Measurements from ENCODE around the gene ZCWPW1.
"Not testable (repeated sequence)": the region's sequence is repeated elsewhere in the genome, so short reads cannot be mapped to it uniquely, and the experiment has no call there.

The ZCWPW1 gene

DNA sequence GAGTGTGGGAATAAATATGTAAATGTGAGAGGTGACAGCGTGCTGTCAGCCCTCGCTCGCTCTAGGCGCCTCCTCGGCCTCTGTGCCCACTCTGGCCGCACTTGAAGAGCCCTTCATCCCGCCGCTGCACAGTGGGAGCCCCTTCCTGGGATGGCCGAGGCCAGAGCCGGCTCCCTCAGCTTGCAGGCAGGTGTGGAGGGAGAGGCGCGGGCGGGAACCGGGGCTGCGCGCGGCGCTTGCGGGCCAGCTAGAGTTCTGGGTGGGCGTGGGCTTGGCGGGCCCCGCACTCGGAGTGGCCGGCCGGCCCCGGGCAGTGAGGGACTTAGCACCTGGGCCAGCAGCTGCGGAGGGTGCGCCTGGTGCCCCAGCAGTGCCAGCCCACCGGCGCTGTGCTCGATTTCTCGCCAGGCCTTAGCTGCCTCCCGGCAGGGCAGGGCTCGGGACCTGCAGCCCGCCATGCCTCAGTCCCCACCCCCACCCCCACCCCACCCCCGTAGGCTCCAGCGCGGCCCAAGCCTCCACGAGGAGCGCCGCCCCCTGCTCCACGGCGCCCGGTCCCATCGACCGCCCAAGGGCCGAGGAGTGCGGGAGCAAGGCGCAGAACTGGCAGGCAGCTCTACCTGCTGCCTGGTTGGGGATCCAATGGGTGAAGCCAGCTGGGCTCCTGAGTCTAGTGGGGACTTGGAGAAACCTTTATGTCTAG, 46.8 kb downstream of the ZCWPW1 start:
- not testable (repeated sequence) for H4K8ac ChIP-seq (ENCODE audit: low read depth, low read length); H3K79me1 ChIP-seq (ENCODE audit: low read length); H3K18ac ChIP-seq (ENCODE audit: low read length); H3K9me3 ChIP-seq (ENCODE audit: insufficient read depth, low read depth, low read length); H4K12ac ChIP-seq (ENCODE audit: low read depth, low read length); H3K79me2 ChIP-seq (ENCODE audit: control insufficient read depth, insufficient read depth, low read length, poor library complexity); H3K4me1 ChIP-seq (ENCODE audit: control insufficient read depth in 1 of 2, insufficient read depth in 2 of 2, low read length in 2 of 2); H3K9ac ChIP-seq (ENCODE audit: low read length); H3K27ac ChIP-seq (ENCODE audit: low read depth, low read length); H3K14ac ChIP-seq (ENCODE audit: low read length); H3K23ac ChIP-seq (ENCODE audit: low read length); H2BK12ac ChIP-seq (ENCODE audit: low read length); H2BK5ac ChIP-seq (ENCODE audit: low read depth, low read length, poor library complexity); H3K4ac ChIP-seq (ENCODE audit: low read depth, low read length); H2AK5ac ChIP-seq (ENCODE audit: low read length); H4K91ac ChIP-seq (ENCODE audit: low read depth, low read length); DNase-seq; H3K4me3 ChIP-seq (ENCODE audit: low read depth, low read length); H2BK120ac ChIP-seq (ENCODE audit: insufficient read depth, low read length, poor library complexity); H3K36me3 ChIP-seq (ENCODE audit: control insufficient read depth in 1 of 2, insufficient read depth in 2 of 2, low read length in 2 of 2); H3K27me3 ChIP-seq (ENCODE audit: insufficient read depth, low read length); H2AFZ ChIP-seq (ENCODE audit: insufficient read depth, low read length, poor library complexity); H3K4me2 ChIP-seq (ENCODE audit: low read length)
- WGBS (ENCODE audit: extremely low coverage, insufficient coverage, insufficient read length) = no CpG with 5 or more reads among the region's 49 CpGs

DNA sequence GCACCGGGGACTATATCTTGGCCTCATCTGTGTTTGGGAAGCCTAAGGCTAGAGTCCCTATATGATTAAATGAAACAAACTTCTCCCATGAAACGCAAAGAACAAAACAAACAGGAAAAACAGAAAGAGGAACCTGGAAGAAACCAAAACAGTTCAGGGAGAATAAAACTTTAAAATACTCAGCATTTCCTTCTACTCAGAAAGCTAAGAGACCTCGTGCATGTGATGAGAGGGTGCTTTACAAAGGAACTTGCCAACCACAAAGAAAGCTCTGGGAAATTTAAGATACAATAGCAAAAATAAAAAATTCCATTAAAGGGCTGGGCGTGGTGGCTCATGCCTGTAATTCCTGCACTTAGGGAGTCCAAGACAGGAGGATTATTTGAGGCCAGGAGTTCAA, 48.3 kb downstream of the ZCWPW1 start:
- no peak overlapping the region for H2AFZ ChIP-seq (ENCODE audit: insufficient read depth, low read length, poor library complexity)
- H3K14ac ChIP-seq (ENCODE audit: low read length) = no peak overlapping the region
- H3K18ac ChIP-seq (ENCODE audit: low read length) = no peak overlapping the region
- no peak overlapping the region for H3K4me2 ChIP-seq (ENCODE audit: low read length)
- H3K9me3 ChIP-seq (ENCODE audit: insufficient read depth, low read depth, low read length) = no peaks in the 10 kb centered on the region
- H3K79me2 ChIP-seq (ENCODE audit: control insufficient read depth, insufficient read depth, low read length, poor library complexity) = no peaks in the 10 kb centered on the region
- no peak overlapping the region for H3K23ac ChIP-seq (ENCODE audit: low read length)
- no peak overlapping the region for H3K4me3 ChIP-seq (ENCODE audit: low read depth, low read length)
- no peak overlapping the region for H3K27ac ChIP-seq (ENCODE audit: low read depth, low read length)
- H3K9ac ChIP-seq (ENCODE audit: low read length) = no peak overlapping the region
- no peaks in the 10 kb centered on the region for H3K36me3 ChIP-seq (ENCODE audit: control insufficient read depth in 1 of 2, insufficient read depth in 2 of 2, low read length in 2 of 2)
- no peaks in the 10 kb centered on the region for H3K79me1 ChIP-seq (ENCODE audit: low read length)
- no peak overlapping the region for H4K91ac ChIP-seq (ENCODE audit: low read depth, low read length)
- H2BK5ac ChIP-seq (ENCODE audit: low read depth, low read length, poor library complexity) = no peak overlapping the region
- WGBS (ENCODE audit: extremely low coverage, insufficient coverage, insufficient read length) = no CpG with 5 or more reads among the region's 4 CpGs
- H2AK5ac ChIP-seq (ENCODE audit: low read length) = no peak overlapping the region
- H3K27me3 ChIP-seq (ENCODE audit: insufficient read depth, low read length) = no peaks in the 10 kb centered on the region
- H4K8ac ChIP-seq (ENCODE audit: low read depth, low read length) = no peak overlapping the region
- no peaks in the 10 kb centered on the region for H3K4me1 ChIP-seq (ENCODE audit: control insufficient read depth in 1 of 2, insufficient read depth in 2 of 2, low read length in 2 of 2)
- no peak overlapping the region for H2BK12ac ChIP-seq (ENCODE audit: low read length)
- no peak overlapping the region for H2BK120ac ChIP-seq (ENCODE audit: insufficient read depth, low read length, poor library complexity)
- H3K4ac ChIP-seq (ENCODE audit: low read depth, low read length) = no peak overlapping the region
- DNase-seq = peak in 1 of 2 donors; percentile 18
- H4K12ac ChIP-seq (ENCODE audit: low read depth, low read length) = no peak overlapping the region

DNA sequence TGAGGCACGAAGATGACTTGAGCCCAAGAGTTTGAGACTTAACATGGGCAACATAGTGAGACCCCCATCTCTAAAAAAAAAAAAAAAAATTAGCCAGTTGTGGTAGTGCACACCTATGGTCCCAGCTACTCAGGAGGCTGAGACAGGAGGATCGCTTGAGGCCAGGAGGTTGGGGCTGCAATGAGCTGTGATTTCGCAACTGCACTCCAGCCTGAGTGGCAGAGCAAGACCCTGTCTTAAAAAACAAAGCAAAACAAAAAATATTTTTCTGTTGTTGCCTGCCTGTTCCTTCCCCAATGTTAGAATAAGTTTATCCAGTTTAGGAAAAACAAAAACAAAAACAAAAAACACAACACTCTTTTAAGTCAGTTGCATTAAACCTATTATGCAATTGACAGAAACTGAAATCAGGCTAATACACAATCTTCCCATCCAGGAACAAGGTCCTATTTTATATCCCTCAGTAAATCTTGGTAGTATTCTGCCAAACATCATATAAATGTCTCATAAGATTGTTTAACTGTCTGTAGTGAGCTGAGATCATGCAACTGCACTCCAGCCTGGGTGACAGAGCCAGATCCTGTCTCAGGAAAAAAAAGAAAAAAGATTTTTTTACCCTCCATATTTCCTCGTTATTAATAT, 50.3 kb downstream of the ZCWPW1 start:
- Histone ChIP-seq H3K4me3 (ENCODE audit: low read depth, low read length) (no peak overlapping the region), H3K79me1 (ENCODE audit: low read length) (no peaks in the 10 kb centered on the region), H3K4me1 (ENCODE audit: control insufficient read depth in 1 of 2, insufficient read depth in 2 of 2, low read length in 2 of 2) (no peaks in the 10 kb centered on the region), H3K9ac (ENCODE audit: low read length) (no peak overlapping the region), H3K27ac (ENCODE audit: low read depth, low read length) (no peak overlapping the region), H4K91ac (ENCODE audit: low read depth, low read length) (no peak overlapping the region), H2BK12ac (ENCODE audit: low read length) (no peak overlapping the region), H2BK5ac (ENCODE audit: low read depth, low read length, poor library complexity) (no peak overlapping the region), H3K18ac (ENCODE audit: low read length) (no peak overlapping the region), H3K9me3 (ENCODE audit: insufficient read depth, low read depth, low read length) (no peaks in the 10 kb centered on the region), H3K79me2 (ENCODE audit: control insufficient read depth, insufficient read depth, low read length, poor library complexity) (no peaks in the 10 kb centered on the region), H2AK5ac (ENCODE audit: low read length) (no peak overlapping the region), H3K4ac (ENCODE audit: low read depth, low read length) (no peak overlapping the region), H3K23ac (ENCODE audit: low read length) (no peak overlapping the region), H4K8ac (ENCODE audit: low read depth, low read length) (no peak overlapping the region), H2BK120ac (ENCODE audit: insufficient read depth, low read length, poor library complexity) (no peak overlapping the region), H2AFZ (ENCODE audit: insufficient read depth, low read length, poor library complexity) (no peak overlapping the region), H3K4me2 (ENCODE audit: low read length) (no peak overlapping the region), H3K27me3 (ENCODE audit: insufficient read depth, low read length) (no peaks in the 10 kb centered on the region), H3K36me3 (ENCODE audit: control insufficient read depth in 1 of 2, insufficient read depth in 2 of 2, low read length in 2 of 2) (no peaks in the 10 kb centered on the region), H3K14ac (ENCODE audit: low read length) (no peak overlapping the region), H4K12ac (ENCODE audit: low read depth, low read length) (no peak overlapping the region)
- WGBS (ENCODE audit: extremely low coverage, insufficient coverage, insufficient read length) = no CpG with 5 or more reads among the region's 4 CpGs
- no peak for DNase-seq

DNA sequence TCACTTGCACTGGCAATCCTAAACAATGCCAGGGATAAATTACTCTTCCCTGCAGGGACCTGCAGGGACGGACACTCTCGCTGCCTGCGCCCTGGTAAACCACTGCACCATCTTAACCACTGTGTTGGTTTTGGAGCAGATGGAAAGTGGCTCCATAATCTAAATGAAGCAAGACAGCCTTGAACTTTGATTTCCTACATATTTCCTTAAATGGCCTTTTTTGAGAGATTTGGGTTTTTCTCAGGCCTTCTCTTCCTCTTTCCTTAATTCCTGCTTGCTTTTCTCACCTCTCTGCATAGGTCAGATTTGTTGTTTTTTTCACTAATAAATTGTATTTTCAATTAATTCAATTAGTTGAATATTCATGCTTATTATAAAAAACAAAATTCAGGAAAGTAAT, 52.4 kb downstream of the ZCWPW1 start:
- H3K36me3 ChIP-seq (ENCODE audit: control insufficient read depth in 1 of 2, insufficient read depth in 2 of 2, low read length in 2 of 2) = no peaks in the 10 kb centered on the region
- no peak overlapping the region for H3K14ac ChIP-seq (ENCODE audit: low read length)
- no peak overlapping the region for H2BK12ac ChIP-seq (ENCODE audit: low read length)
- H3K79me2 ChIP-seq (ENCODE audit: control insufficient read depth, insufficient read depth, low read length, poor library complexity) = no peaks in the 10 kb centered on the region
- no peak overlapping the region for H4K12ac ChIP-seq (ENCODE audit: low read depth, low read length)
- no peak overlapping the region for H2BK120ac ChIP-seq (ENCODE audit: insufficient read depth, low read length, poor library complexity)
- H3K79me1 ChIP-seq (ENCODE audit: low read length) = no peaks in the 10 kb centered on the region
- H2AFZ ChIP-seq (ENCODE audit: insufficient read depth, low read length, poor library complexity) = no peak overlapping the region
- no peak overlapping the region for H3K4me2 ChIP-seq (ENCODE audit: low read length)
- no peak overlapping the region for H3K18ac ChIP-seq (ENCODE audit: low read length)
- H2AK5ac ChIP-seq (ENCODE audit: low read length) = no peak overlapping the region
- no peak overlapping the region for H3K27ac ChIP-seq (ENCODE audit: low read depth, low read length)
- no CpG with 5 or more reads among the region's 3 CpGs for WGBS (ENCODE audit: extremely low coverage, insufficient coverage, insufficient read length)
- no peak overlapping the region for H2BK5ac ChIP-seq (ENCODE audit: low read depth, low read length, poor library complexity)
- H4K8ac ChIP-seq (ENCODE audit: low read depth, low read length) = no peak overlapping the region
- H3K4me3 ChIP-seq (ENCODE audit: low read depth, low read length) = no peak overlapping the region
- no peaks in the 10 kb centered on the region for H3K4me1 ChIP-seq (ENCODE audit: control insufficient read depth in 1 of 2, insufficient read depth in 2 of 2, low read length in 2 of 2)
- no peak overlapping the region for H3K9ac ChIP-seq (ENCODE audit: low read length)
- H3K4ac ChIP-seq (ENCODE audit: low read depth, low read length) = no peak overlapping the region
- DNase-seq = no peak
- H3K9me3 ChIP-seq (ENCODE audit: insufficient read depth, low read depth, low read length) = no peaks in the 10 kb centered on the region
- H3K27me3 ChIP-seq (ENCODE audit: insufficient read depth, low read length) = no peaks in the 10 kb centered on the region
- H3K23ac ChIP-seq (ENCODE audit: low read length) = no peak overlapping the region
- no peak overlapping the region for H4K91ac ChIP-seq (ENCODE audit: low read depth, low read length)

Data from trophoblast cell (in vitro differentiated cells and primary cell).